ENCODE data around the gene TTC34.

DNA sequence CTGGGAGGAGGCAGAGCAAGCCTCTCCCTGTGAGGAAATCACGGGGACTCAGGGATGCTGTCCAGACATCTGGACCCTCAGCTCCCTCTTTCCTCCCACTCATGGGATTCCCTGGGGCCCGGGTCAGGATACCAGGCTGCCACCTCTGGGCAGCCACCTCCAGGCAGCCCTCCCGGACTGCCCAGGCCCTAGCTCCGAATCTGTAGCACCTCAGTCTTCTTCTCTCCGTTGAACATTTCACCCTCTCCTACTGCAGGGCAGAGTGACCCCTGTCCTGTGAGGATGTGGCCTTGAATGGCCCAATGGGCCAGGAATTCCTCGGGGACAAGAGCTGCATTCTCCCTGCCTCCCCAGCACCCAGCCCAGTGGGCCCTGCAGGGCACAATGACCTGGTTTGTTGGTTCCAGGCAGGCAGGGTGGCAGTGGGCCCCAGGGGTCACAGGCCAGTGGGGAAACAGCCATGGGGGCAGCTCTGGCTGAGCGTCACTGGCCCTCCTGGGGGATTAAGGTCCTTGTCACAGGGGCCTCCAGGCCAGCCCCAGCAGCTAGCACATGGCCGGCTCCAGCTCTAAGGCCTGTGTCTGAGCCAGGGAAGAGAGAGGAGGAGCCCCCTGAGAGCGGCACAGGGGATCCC lies 9.5 kb upstream of the TTC34 start:
- TF ChIP-seq, protein P1, sequence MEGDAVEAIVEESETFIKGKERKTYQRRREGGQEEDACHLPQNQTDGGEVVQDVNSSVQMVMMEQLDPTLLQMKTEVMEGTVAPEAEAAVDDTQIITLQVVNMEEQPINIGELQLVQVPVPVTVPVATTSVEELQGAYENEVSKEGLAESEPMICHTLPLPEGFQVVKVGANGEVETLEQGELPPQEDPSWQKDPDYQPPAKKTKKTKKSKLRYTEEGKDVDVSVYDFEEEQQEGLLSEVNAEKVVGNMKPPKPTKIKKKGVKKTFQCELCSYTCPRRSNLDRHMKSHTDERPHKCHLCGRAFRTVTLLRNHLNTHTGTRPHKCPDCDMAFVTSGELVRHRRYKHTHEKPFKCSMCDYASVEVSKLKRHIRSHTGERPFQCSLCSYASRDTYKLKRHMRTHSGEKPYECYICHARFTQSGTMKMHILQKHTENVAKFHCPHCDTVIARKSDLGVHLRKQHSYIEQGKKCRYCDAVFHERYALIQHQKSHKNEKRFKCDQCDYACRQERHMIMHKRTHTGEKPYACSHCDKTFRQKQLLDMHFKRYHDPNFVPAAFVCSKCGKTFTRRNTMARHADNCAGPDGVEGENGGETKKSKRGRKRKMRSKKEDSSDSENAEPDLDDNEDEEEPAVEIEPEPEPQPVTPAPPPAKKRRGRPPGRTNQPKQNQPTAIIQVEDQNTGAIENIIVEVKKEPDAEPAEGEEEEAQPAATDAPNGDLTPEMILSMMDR (conservative IDR thresholded peaks at IDR 0.05) = no peak
- TF ChIP-seq EZH2 (IDR thresholded peaks at IDR 0.05; ENCODE audit: low read depth) = no peak

Measured in PC-9 (cell line).